Activated gamma-delta T cell (primary cell): Measurements from ENCODE around the gene PACRGL.
"Not testable (repeated sequence)": the region's sequence is repeated elsewhere in the genome, so short reads cannot be mapped to it uniquely, and the experiment has no call there.

ENCODE experiments used
- DNase-seq: peaks from one replicate; lab custom pipeline; 2025; lab: John Stamatoyannopoulos, UW

Gene PACRGL

GRCh38 chr4:20723463-20723862 lies 23.2 kb downstream of the PACRGL start:
- no peak for DNase-seq

GRCh38 chr4:20724915-20725314 lies 24.7 kb downstream of the PACRGL start:
- DNase-seq, result no peak

GRCh38 chr4:20735931-20736330 lies 35.7 kb downstream of the PACRGL start:
- no peak for DNase-seq

GRCh38 chr4:20746000-20746399 lies 45.7 kb downstream of the PACRGL start:
- DNase-seq, result not testable (repeated sequence)

GRCh38 chr4:20752641-20753040 lies 52.4 kb downstream of the PACRGL start:
- DNase-seq, result no peak

- DNase-seq, result no peak
These were observed 53.8 kb downstream of the PACRGL start for GRCh38 chr4:20754036-20754435.

GRCh38 chr4:20760053-20760452 lies 59.8 kb downstream of the PACRGL start:
- DNase-seq, result no peak

- DNase-seq, result no peak
These were observed 61.1 kb downstream of the PACRGL start for GRCh38 chr4:20761382-20761781.

GRCh38 chr4:20761826-20762225 lies 61.6 kb downstream of the PACRGL start:
- DNase-seq, result no peak

- no peak for DNase-seq
These were observed 64.2 kb downstream of the PACRGL start for GRCh38 chr4:20764366-20764992.

- no peak for DNase-seq
These were observed 73.1 kb downstream of the PACRGL start for GRCh38 chr4:20773144-20773997.

- DNase-seq, result no peak
These were observed 78.6 kb downstream of the PACRGL start for GRCh38 chr4:20778896-20779295.

GRCh38 chr4:20783134-20783533 lies 82.9 kb downstream of the PACRGL start:
- not testable (repeated sequence) for DNase-seq

GRCh38 chr4:20787940-20788665 lies 87.8 kb downstream of the PACRGL start:
- DNase-seq, result no peak
